GM21576 (cell line): ENCODE measurements around the gene KRT6B.
"Not testable (repeated sequence)": the region's sequence is repeated elsewhere in the genome, so short reads cannot be mapped to it uniquely, and the experiment has no call there.

ENCODE experiments used
- ATAC-seq: cut with Tn5 transposase; IDR thresholded peaks from one replicate; pipeline ENCODE4 v1.9.1; 2021; ENCODE audit warnings: mild to moderate bottlenecking, moderate library complexity; ENCODE audit not compliant: unreplicated experiment

The KRT6B gene

DNA sequence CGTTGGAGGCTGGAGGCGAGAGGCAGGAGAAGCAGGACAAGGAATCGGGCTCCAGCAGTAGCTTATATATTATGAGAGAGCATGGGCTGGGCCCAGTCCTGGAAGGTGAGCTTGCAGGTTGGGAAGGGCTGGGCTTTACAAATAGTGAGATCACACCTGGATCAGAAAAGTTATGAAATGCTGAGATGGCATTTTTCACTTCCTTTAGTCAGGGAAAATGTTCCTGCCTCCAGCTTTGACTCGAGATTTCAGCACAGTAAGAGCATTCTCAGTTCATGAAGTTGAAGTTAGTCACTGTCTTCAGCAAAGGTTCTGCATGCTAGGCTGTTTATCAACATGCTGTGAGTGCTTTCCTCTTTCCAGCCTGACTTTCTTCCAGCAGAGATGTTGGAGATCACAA, 21.8 kb upstream of the KRT6B start, which contains the start of gene KRT6C:
Gene KRT6C (minus strand): TSS at position 38 of the 400 bp plus-strand sequence. CDS start 68 bp downstream, outside the sequence.
- ATAC-seq, result no peak

DNA sequence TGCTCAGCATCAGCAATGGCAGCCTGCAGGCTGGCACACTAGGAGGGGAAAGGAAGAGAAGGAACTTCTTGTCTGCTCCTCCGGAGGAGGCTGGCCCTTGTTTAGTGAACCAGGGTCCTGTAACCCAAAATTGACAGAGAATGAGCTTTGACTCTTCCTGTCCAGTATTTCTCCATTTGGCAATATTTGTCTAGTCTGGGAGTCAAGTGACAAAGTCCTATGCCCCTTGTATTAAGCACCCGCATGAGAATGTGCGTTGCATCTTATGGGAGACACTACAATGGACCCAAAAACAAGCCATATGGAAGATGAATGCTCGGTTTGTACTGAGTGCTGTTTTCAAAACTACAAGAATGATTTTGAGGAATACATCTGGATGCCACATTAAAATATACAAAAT, 17.9 kb upstream of the KRT6B start:
- ATAC-seq, result no peak

GRCh38 chr12:52464897-52465296, 13.0 kb upstream of the KRT6B start:
- no peak for ATAC-seq

DNA sequence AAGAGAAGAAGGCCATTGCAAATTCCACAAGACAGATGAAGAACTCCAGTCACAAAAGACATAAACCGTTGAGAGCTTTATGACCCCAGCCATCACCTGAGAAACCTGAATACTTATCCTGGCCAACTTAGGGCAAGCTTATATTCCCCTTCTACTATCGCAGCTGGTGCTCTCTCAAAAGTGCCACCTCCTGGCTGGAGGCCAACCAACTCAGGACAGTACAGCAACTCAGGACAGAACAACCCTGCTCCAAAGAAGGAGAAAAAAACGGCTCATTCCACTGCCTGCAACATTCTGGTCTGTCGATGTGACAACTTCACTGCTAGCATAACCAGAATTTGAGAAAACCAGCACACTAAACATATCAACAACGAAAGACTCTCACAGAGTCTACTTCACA, 9.7 kb upstream of the KRT6B start:
- ATAC-seq, result no peak

GRCh38 chr12:52458861-52459260, 6.9 kb upstream of the KRT6B start:
- ATAC-seq, result no peak

GRCh38 chr12:52455821-52456220, 3.9 kb upstream of the KRT6B start:
- ATAC-seq, result no peak

- no peak for ATAC-seq
Measured at GRCh38 chr12:52454411-52455201, 2.7 kb upstream of the KRT6B start.

GRCh38 chr12:52448228-52448627, 3.7 kb downstream of the KRT6B start:
- no peak for ATAC-seq

DNA sequence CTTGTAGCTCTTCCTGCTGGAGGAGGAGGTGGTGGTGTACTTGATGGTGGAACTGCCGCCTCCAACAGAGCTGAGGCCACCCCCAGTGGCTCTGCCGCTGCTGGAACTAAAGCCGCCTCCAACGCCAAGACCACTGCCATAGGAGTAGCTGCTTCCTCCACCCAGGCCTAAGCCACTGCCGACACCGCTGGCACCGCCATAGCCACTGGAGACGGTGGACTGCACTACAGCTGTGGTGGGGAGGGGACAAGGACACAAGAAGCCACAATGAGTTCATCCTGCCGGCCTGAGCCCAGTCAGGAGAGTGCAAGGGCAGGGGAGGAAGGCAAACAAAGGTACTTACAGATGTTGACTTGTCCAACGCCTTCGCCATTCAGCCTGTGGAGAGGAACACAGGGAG, 4.8 kb downstream of the KRT6B start:
- not testable (repeated sequence) for ATAC-seq

GRCh38 chr12:52446367-52447045, 5.4 kb downstream of the KRT6B start:
- ATAC-seq, result no peak

DNA sequence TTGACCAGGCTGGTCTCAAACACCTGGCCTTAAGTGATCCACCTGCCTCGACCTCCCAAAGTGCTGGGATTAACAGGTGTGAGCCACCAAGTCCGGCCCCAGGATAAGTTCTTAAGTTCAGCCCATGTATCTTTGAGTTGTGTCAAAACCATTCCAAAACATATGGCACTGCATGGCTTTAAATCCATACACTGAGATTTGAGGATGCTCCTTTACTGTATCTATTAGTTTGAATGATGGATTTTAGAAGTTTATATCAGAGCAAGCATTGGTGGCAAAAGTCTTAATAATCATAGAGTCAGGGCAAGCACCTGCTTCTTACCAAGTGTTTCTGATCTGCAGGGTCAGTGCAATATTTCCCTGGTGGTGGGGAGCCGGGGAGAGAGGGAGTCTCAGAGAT, 6.1 kb downstream of the KRT6B start:
- ATAC-seq, result no peak

DNA sequence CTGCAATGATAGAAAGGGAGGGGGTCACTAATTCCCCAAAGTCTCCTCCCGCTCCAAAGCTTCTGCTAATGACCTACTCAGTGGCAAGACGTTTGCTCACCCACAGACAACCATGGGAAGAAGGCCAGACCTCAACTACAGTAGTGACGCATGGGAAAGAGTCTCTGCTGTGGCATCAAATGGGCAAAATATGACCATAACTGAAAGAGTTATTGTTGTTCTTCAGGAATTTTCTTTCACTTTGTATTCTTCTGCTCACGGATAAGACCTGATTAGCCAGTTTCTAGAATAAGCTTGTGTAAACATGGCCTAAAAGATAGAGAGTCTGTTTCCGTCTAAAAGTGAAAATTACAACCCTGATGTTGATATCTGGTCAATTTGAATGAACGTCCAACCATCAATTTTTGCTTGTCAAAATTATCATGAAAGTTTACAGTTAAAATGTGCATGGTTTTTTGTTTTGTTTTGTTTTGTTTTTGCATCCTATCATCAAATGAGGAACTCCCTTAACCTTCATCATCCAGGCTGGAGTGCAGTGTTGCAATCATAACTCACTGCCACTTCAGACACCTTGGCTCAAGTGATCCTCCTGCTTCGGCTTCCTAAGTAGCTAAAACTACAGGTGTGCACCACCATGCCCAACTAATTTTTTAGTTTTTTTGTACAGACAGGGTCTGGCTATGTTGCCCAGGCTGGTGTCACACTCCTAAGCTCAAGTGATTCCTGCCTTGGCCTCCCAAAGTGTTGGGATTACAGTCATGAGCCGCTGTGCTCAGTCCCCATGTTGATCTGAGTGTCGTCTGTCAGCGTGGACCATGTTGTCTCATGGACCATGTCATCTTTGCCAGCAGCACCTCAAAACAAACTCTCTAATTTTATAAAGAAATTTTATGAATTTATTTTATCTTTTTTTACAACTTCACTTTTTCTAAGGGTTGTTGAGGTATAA, 7.0 kb downstream of the KRT6B start:
- no peak for ATAC-seq

GRCh38 chr12:52443966-52444365, 8.0 kb downstream of the KRT6B start:
- no peak for ATAC-seq

GRCh38 chr12:52442600-52443061, 9.3 kb downstream of the KRT6B start:
- no peak for ATAC-seq

- no peak for ATAC-seq
Measured at GRCh38 chr12:52441320-52441911, 10.5 kb downstream of the KRT6B start.

GRCh38 chr12:52440821-52441319, 11.1 kb downstream of the KRT6B start:
- ATAC-seq, result no peak

DNA sequence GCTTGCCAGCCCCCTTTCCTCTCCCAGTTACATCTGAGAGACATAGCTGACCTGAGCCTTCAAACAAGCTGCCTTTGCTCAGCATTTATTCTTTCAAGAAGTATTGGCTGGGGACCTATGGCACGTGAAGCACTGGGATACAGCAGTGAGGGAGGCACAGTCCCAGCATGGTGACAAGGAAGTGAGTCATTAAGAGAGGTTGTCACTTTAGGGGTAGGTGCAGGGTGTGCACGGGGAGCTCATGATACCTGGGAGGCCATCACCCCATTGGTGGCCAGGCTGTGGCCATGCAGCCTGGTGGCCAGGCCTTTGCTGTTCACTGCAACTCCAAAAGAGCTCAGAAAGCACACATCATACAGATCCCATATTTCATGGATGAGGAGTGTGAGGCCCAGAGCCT, 12.1 kb downstream of the KRT6B start:
- no peak for ATAC-seq

DNA sequence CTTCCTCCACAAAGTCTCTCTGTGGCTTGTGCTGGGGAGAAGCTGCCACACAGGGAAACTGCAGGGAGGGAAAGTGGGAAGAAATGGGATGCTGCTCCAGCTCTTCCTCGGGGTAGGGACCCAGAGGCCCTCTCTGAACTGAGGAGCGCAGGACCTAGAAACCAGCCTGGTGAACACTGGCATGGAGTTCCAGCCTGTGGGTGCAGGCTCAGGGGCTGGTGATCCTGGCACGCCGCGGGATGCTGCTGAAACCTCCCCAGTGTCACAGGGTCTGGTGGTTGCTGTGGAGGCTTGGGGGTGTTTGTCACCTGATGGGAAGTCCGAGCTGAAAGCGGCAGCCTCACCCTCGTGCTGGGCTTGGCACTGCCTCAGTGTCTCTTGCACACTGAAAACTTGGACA, 12.5 kb downstream of the KRT6B start:
- no peak for ATAC-seq

DNA sequence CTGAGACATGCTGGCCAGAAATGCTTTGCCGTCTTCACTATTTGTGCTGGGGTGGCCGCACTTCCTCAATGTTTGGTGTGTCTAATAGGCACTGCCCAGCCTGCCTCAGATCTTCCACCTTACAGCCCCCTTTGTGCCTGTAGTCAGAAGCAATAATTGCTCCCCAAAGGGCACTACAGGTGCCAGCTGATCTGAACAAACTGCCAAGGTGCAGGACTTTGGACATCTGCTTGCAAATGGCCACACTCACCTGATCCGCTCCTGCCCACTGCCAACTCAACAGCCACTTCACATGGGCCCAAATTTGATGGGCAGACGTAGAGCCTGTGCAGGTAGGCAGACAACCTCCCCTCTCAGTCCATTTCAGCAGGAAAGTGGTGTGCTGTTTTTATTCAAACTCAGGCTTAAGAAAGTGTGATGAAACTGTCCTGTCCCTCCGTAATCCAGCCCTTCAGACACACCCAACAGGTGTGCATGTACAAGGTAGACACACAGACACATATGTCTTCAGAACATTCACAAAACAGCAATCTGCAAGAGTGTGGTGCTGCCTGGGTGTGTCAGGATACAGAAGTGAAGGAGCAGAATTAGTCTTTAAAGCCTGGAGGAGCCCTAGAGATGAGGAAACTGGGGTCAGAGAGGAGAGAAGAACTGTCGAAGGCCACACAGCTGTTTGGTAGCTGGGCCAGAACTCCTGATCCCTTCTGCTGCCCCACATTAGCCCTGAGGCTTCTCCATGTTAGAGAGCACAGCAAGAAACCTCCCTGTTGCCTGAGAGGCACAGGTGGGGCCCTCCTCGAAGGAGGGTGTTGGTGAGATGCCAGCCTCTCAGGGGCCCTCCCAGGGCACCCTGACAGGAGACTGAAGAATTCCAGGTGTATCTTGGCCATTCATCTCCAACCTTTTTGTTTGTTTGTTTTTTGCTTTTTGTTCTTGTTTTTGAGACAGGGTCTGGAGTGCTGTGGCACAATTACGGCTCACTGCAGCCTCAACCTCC, 13.3 kb downstream of the KRT6B start:
- ATAC-seq, result no peak
